Hepatocyte (in vitro differentiated cells): Measurements from ENCODE around the gene CYREN. TPM values are rescaled to one million over a fixed set of nuclear protein-coding genes. Genes with fewer than 3 reads are reported as not detected.

Experiments used
- DNase-seq: peaks from one replicate; pipeline ENCODE4 v3.0.0-alpha.2; 2016; ENCODE audit warnings: low spot score
- H2AFZ ChIP-seq: fragments of 200-600 bp; sonication (generic); 2 replicates; pipeline ENCODE4 v1.6.0; 2016; ENCODE audit warnings: antibody characterized with exemption, mild to moderate bottlenecking
- H3K27ac ChIP-seq: fragments of 200-600 bp; sonication (generic); 2 replicates; pipeline ENCODE4 v1.5.1; 2016; ENCODE audit warnings: mild to moderate bottlenecking
- H3K27me3 ChIP-seq: fragments of 200-600 bp; sonication (generic); 2 replicates; pipeline ENCODE4 v1.6.1; 2016
- H3K36me3 ChIP-seq: fragments of 200-600 bp; sonication (generic); replicated peaks from 2 replicates; pipeline ENCODE4 v1.5.1; 2016; ENCODE audit warnings: low read depth; ENCODE audit not compliant: insufficient read depth
- H3K4me1 ChIP-seq: fragments of 200-600 bp; sonication (generic); 2 replicates; pipeline ENCODE4 v1.5.1; 2016; ENCODE audit warnings: mild to moderate bottlenecking, moderate library complexity; ENCODE audit not compliant: insufficient read depth
- H3K4me2 ChIP-seq: fragments of 200-600 bp; sonication (generic); 2 replicates; pipeline ENCODE4 v1.6.0; 2016
- H3K4me3 ChIP-seq: fragments of 200-600 bp; sonication (generic); 2 replicates; pipeline ENCODE4 v1.5.1; 2016; ENCODE audit warnings: mild to moderate bottlenecking
- H3K79me2 ChIP-seq: fragments of 200-600 bp; sonication (generic); 2 replicates; pipeline ENCODE4 v1.6.0; 2017; ENCODE audit warnings: mild to moderate bottlenecking
- H3K9me2 ChIP-seq: fragments of 200-600 bp; sonication (generic); replicated peaks from 2 replicates; pipeline ENCODE4 v1.6.0; 2017; ENCODE audit warnings: mild to moderate bottlenecking; ENCODE audit not compliant: insufficient read depth
- H3K9me3 ChIP-seq: fragments of 200-600 bp; sonication (generic); 2 replicates; pipeline ENCODE4 v1.5.1; 2016; ENCODE audit warnings: low read depth, mild to moderate bottlenecking
- H4K20me1 ChIP-seq: fragments of 200-600 bp; sonication (generic); 2 replicates; pipeline ENCODE4 v1.6.0; 2016; ENCODE audit warnings: mild to moderate bottlenecking; ENCODE audit not compliant: insufficient read depth, poor library complexity, severe bottlenecking
- EZH2 ChIP-seq: fragments of 200-600 bp; sonication (generic); IDR thresholded peaks from 2 replicates; pipeline ENCODE4 v1.6.1; 2016; ENCODE audit warnings: antibody characterized with exemption, mild to moderate bottlenecking, borderline replicate concordance
- EZH2phosphoT487 ChIP-seq: fragments of 200-600 bp; sonication (generic); IDR thresholded peaks from one replicate; pipeline ENCODE4 v1.6.1; 2018; ENCODE audit warnings: antibody characterized with exemption, mild to moderate bottlenecking, low read depth, moderate library complexity; ENCODE audit not compliant: unreplicated experiment, severe bottlenecking
- WGBS: methylation state at CpG from one replicate; pipeline ENCODE4 v1.1.6; 2016; ENCODE audit warnings: low lambda C conversion rate; ENCODE audit errors: missing lambda C conversion rate; 5-methylcytosine and 5-hydroxymethylcytosine counted together
- polyA plus RNA-seq: library from polyadenylated mRNA; unstranded; fragments of >200 nt; fragmentation: Nextera tagmentation; extraction: Ambion mirVana; gene quantifications from 2 replicates; pipeline ENCODE4 v1.2.1, GENCODE V29; 2016
- total RNA-seq: library from RNA; depleted of rRNA; stranded (reverse); fragments of >200 nt; gene quantifications from 2 replicates; pipeline ENCODE4 v1.2.3, GENCODE V29; 2014
- TF ChIP-seq, protein P1 (sequence below): fragments of 200-600 bp; sonication (generic); IDR thresholded peaks from 2 replicates; pipeline ENCODE4 v1.5.1; 2016; ENCODE audit warnings: antibody characterized with exemption, mild to moderate bottlenecking; ENCODE audit not compliant: poor library complexity

Gene CYREN
- total and polyA plus RNA-seq, 2 experiments from 2014 or later: 43.2 to 45.2 TPM

DNA sequence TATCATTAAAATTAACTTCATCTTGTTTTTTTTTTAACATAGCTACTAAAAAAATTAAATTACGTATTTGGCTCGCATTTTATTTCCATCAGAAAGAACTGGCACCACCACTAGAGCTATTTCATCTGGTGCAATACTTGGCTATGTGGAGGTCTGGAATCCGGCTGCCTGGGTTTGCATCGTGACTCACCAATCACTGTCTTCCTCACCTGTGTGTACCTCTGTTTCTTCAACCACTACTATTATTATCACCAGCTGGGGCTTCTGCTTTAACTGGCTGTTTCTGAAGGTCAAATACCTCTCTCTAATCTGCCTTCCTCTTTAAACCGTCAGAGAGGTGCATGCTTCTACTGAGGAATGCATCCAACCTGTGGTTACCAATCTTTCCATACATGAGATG, 34.4 kb upstream of the CYREN start:
- H3K4me1 ChIP-seq: peaks cover 11% of the 10 kb centered on the region
- H3K27me3 ChIP-seq: no peaks in the 10 kb centered on the region
- DNase-seq: no peak
- H3K4me3 ChIP-seq: no peak overlapping the region
- H3K4me2 ChIP-seq: no peak overlapping the region
- H3K36me3 ChIP-seq: no peaks in the 10 kb centered on the region
- no peaks in the 10 kb centered on the region for H4K20me1 ChIP-seq
- H3K79me2 ChIP-seq: peaks cover 7% of the 10 kb centered on the region
- TF ChIP-seq, protein P1, sequence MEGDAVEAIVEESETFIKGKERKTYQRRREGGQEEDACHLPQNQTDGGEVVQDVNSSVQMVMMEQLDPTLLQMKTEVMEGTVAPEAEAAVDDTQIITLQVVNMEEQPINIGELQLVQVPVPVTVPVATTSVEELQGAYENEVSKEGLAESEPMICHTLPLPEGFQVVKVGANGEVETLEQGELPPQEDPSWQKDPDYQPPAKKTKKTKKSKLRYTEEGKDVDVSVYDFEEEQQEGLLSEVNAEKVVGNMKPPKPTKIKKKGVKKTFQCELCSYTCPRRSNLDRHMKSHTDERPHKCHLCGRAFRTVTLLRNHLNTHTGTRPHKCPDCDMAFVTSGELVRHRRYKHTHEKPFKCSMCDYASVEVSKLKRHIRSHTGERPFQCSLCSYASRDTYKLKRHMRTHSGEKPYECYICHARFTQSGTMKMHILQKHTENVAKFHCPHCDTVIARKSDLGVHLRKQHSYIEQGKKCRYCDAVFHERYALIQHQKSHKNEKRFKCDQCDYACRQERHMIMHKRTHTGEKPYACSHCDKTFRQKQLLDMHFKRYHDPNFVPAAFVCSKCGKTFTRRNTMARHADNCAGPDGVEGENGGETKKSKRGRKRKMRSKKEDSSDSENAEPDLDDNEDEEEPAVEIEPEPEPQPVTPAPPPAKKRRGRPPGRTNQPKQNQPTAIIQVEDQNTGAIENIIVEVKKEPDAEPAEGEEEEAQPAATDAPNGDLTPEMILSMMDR: no peak
- TF ChIP-seq EZH2: no peak
- no peak for TF ChIP-seq EZH2phosphoT487
- 80% methylated on average over 5 of the region's 5 CpGs for WGBS
- no peak overlapping the region for H2AFZ ChIP-seq
- no peaks in the 10 kb centered on the region for H3K9me3 ChIP-seq
- no peaks in the 10 kb centered on the region for H3K9me2 ChIP-seq
- no peak overlapping the region for H3K27ac ChIP-seq

DNA sequence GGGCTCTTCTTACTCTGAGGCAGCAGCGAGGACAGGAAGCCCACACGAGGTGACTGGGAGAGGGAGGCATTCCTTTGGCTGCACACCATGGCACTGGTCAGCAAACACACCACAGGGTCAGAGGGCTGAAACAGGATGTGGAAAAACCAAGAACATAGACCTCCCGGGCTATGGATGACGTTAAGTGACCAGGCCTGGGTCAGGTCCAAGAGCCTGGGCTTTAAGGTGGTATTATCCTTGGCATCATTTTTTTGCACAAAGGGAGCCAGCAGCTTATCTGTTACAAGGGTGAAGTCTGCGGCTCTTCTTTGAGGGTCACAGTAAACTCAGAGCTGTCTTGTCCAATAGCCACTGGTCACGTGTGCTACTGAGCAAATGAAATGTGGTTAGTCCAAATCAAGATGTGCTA, 33.8 kb upstream of the CYREN start:
- no peaks in the 10 kb centered on the region for H3K9me3 ChIP-seq
- H3K4me1 ChIP-seq: peaks cover 11% of the 10 kb centered on the region
- no peak overlapping the region for H2AFZ ChIP-seq
- TF ChIP-seq EZH2phosphoT487 (no peak), EZH2 (no peak)
- TF ChIP-seq, protein P1: no peak
- DNase-seq: no peak
- H3K27me3 ChIP-seq: no peaks in the 10 kb centered on the region
- no peaks in the 10 kb centered on the region for H4K20me1 ChIP-seq
- no peaks in the 10 kb centered on the region for H3K9me2 ChIP-seq
- H3K36me3 ChIP-seq: no peaks in the 10 kb centered on the region
- no peak overlapping the region for H3K4me2 ChIP-seq
- WGBS: 94% methylated on average over 6 of the region's 6 CpGs
- no peak overlapping the region for H3K4me3 ChIP-seq
- no peak overlapping the region for H3K27ac ChIP-seq
- peaks cover 2% of the 10 kb centered on the region for H3K79me2 ChIP-seq

DNA sequence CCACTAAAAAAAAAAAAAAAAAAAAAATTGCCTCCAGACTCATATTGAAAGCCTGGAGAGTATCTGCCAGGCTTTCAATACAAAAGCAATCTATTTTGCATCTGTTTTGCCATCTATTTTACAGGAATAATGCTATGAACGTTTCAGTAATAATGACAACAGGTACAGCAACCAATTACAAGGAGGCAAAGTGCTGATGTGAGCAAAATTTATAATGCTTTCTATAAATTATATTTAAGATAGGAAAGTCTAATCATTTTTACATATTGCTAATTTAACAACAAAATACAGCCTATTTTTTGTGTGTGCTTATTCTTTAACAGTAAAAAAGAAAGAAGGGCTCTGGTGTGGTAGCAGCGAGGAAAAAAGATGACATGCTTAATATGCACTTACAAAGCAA, 30.8 kb upstream of the CYREN start:
- no peak overlapping the region for H3K4me3 ChIP-seq
- no peaks in the 10 kb centered on the region for H3K4me1 ChIP-seq
- TF ChIP-seq EZH2phosphoT487: no peak
- TF ChIP-seq EZH2: no peak
- TF ChIP-seq, protein P1: no peak
- H2AFZ ChIP-seq: no peak overlapping the region
- DNase-seq: no peak
- no peak overlapping the region for H3K27ac ChIP-seq
- H3K36me3 ChIP-seq: no peaks in the 10 kb centered on the region
- no peaks in the 10 kb centered on the region for H4K20me1 ChIP-seq
- no peaks in the 10 kb centered on the region for H3K9me3 ChIP-seq
- 94% methylated on average over 2 of the region's 2 CpGs for WGBS
- no peaks in the 10 kb centered on the region for H3K9me2 ChIP-seq
- no peaks in the 10 kb centered on the region for H3K27me3 ChIP-seq
- no peaks in the 10 kb centered on the region for H3K79me2 ChIP-seq
- H3K4me2 ChIP-seq: no peak overlapping the region
